Naive thymus-derived CD4-positive, alpha-beta T cell (primary cell): ENCODE results near the gene TCF7L1. TPM values are rescaled to one million over a fixed set of nuclear protein-coding genes. Genes with fewer than 3 reads are reported as not detected.
A peak's percentile ranks its signal among the peaks of the same experiment; 100 is the strongest.

ENCODE experiments used
- ATAC-seq: fragments of 150-1000 bp; cut with Tn5 transposase; 2 replicates; pipeline ENCODE4 v1.10.0; 2021; ENCODE audit warnings: mild to moderate bottlenecking, moderate library complexity
- CTCF ChIA-PET: fragments of 350-600 bp; sonication (Branson Sonifier 250); formaldehyde crosslinking; loops from one replicate; lab custom pipeline; 2021; ENCODE audit warnings: antibody characterized with exemption; lab: Charles Lee
- POLR2A ChIA-PET: fragments of 350-600 bp; sonication (Branson Sonifier 250); formaldehyde crosslinking; loops from one replicate; lab custom pipeline; 2021; ENCODE audit warnings: antibody characterized with exemption, inconsistent platforms; lab: Charles Lee
- DNase-seq, 9 donors: peaks; one replicate each; pipeline versions ENCODE4 v3.0.0 to v3.0.0-alpha.2; 2020 to 2022; ENCODE audit warnings: mixed read lengths in 1 of 9
- H3K27ac ChIP-seq: one replicate; pipeline ENCODE4 v1.7.0; 2013; ENCODE audit warnings: mild to moderate bottlenecking, low read depth, low read length, moderate library complexity
- H3K27me3 ChIP-seq, 2 donors: one replicate each; pipeline ENCODE4 v1.7.0; 2013; ENCODE audit warnings: low read length in 2 of 2, mild to moderate bottlenecking in 2 of 2, moderate library complexity in 2 of 2; ENCODE audit not compliant: control insufficient read depth in 2 of 2, insufficient read depth in 2 of 2
- H3K36me3 ChIP-seq, 3 experiments: 1 replicate in 2 of 3; 2 replicates in 1 of 3; pipeline ENCODE4 v1.7.0; 2013; ENCODE audit warnings: low read length in 3 of 3, mild to moderate bottlenecking in 3 of 3, moderate library complexity in 1 of 3; ENCODE audit not compliant: insufficient read depth in 3 of 3, control insufficient read depth in 2 of 3
- H3K4me1 ChIP-seq, 2 donors: one replicate each; pipeline ENCODE4 v1.7.0; 2013; ENCODE audit warnings: low read length in 2 of 2, mild to moderate bottlenecking in 2 of 2, moderate library complexity in 1 of 2; ENCODE audit not compliant: control insufficient read depth in 2 of 2, insufficient read depth in 2 of 2
- H3K4me3 ChIP-seq: 2 replicates; pipeline ENCODE4 v1.7.0; 2013; ENCODE audit warnings: mild to moderate bottlenecking, low read length
- H3K9me3 ChIP-seq, 3 experiments: 1 replicate in 2 of 3; 2 replicates in 1 of 3; pipeline ENCODE4 v1.7.0; 2013; ENCODE audit warnings: low read length in 3 of 3; ENCODE audit not compliant: control insufficient read depth in 2 of 3
- H3K27ac Mint-ChIP-seq, 9 donors: one replicate each; pipeline ENCODE4 v1.8.0; 2020 to 2022; ENCODE audit warnings: mixed read lengths in 9 of 9, mild to moderate bottlenecking in 8 of 9, moderate library complexity in 5 of 9, inconsistent platforms in 2 of 9
- H3K27me3 Mint-ChIP-seq, 5 donors: one replicate each; pipeline ENCODE4 v1.8.0; 2021 to 2022; ENCODE audit warnings: mixed read lengths in 5 of 5, mild to moderate bottlenecking in 1 of 5
- H3K36me3 Mint-ChIP-seq, 5 donors: one replicate each; pipeline ENCODE4 v1.8.0; 2020 to 2022; ENCODE audit warnings: mixed read lengths in 5 of 5, mild to moderate bottlenecking in 3 of 5, inconsistent platforms in 1 of 5
- H3K4me1 Mint-ChIP-seq, 7 donors: one replicate each; pipeline ENCODE4 v1.8.0; 2020 to 2022; ENCODE audit warnings: mixed read lengths in 7 of 7, mild to moderate bottlenecking in 3 of 7, inconsistent platforms in 1 of 7
- H3K4me3 Mint-ChIP-seq, 10 donors: one replicate each; pipeline ENCODE4 v1.8.0; 2020 to 2022; ENCODE audit warnings: mild to moderate bottlenecking in 10 of 10, mixed read lengths in 10 of 10, moderate library complexity in 6 of 10, inconsistent platforms in 2 of 10
- H3K9me3 Mint-ChIP-seq, 11 donors: one replicate each; pipeline ENCODE4 v1.8.0; 2020 to 2022; ENCODE audit warnings: mixed read lengths in 11 of 11, mild to moderate bottlenecking in 4 of 11, inconsistent platforms in 1 of 11, moderate library complexity in 1 of 11
- intact Hi-C, 2 donors: fragments of 100-400 bp; cut with micrococcal nuclease; formaldehyde crosslinking; loops; one replicate each; pipeline ENCODE4 v1.15.1; 2023
- polyA plus RNA-seq, 2 donors: library from polyadenylated mRNA; unstranded; fragments of 300-500 nt; fragmentation: Illumina TruSeq; gene quantifications; one replicate each; pipeline ENCODE4 v1.2.3, GENCODE V29; 2021
- total RNA-seq, 6 experiments: library from RNA in 5 of 6; stranded (reverse) in 5 of 6; gene quantifications; 1 replicate in 5 of 6; 2 replicates in 1 of 6; pipeline ENCODE4 v1.2.3 and lab custom pipeline; 2021 to 2026

TCF7L1 gene
- total and polyA plus RNA-seq, 7 experiments from 2014 or later: 0.08 to 0.16 TPM; not detected in 5

DNA sequence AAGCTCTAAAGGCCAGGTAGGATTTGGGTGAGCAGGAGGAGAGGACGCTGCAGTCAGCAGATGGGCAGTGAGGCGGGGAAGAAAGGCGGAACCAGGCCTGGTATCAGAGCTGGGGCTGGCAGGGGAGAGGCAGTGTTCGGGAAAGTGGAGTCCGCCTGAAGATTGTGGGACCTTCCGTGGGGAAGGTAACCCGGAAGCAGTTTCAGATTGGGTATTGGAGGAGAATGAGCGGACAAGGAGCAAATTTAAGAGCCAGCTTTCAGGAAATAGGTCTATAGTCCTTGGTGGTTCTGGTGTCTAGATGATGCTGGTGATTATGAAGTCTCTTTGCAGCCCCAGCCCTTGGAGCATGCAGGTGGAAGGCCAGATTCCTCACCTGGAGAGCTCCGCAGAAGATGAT is 51.0 kb downstream of the TCF7L1 start:
- DNase-seq (no peak), ATAC-seq (no peak)
- no peaks in the 10 kb centered on the region for H3K36me3 ChIP-seq
- H3K27ac ChIP-seq: no peak overlapping the region
- Mint-ChIP-seq H3K36me3 (no peaks in the 10 kb centered on the region), H3K4me3 (no peak overlapping the region), H3K4me1 (peaks cover 0 to 4% (median 0%) of the 10 kb centered on the region in 7 donors), H3K27ac (no peak overlapping the region), H3K9me3 (no peaks in the 10 kb centered on the region), H3K27me3 (peaks cover 0 to 19% (median 4%) of the 10 kb centered on the region in 5 donors)
- H3K9me3 ChIP-seq: no peaks in the 10 kb centered on the region
- no peaks in the 10 kb centered on the region for H3K27me3 ChIP-seq
- ChIA-PET CTCF (no interaction called here), POLR2A (no interaction called here)
- intact Hi-C loops: no loop called here
- no peak overlapping the region for H3K4me3 ChIP-seq
- no peaks in the 10 kb centered on the region for H3K4me1 ChIP-seq

- Histone ChIP-seq H3K27me3 (no peaks in the 10 kb centered on the region), H3K4me3 (no peak overlapping the region), H3K36me3 (no peaks in the 10 kb centered on the region), H3K9me3 (no peaks in the 10 kb centered on the region), H3K4me1 (no peaks in the 10 kb centered on the region), H3K27ac (no peak overlapping the region)
- Mint-ChIP-seq H3K4me1 (peaks cover 0 to 4% (median 0%) of the 10 kb centered on the region in 7 donors), H3K4me3 (no peak overlapping the region), H3K9me3 (no peaks in the 10 kb centered on the region), H3K36me3 (no peaks in the 10 kb centered on the region), H3K27ac (no peak overlapping the region), H3K27me3 (peaks cover 0 to 22% (median 4%) of the 10 kb centered on the region in 5 donors)
- ATAC-seq (no peak), DNase-seq (no peak)
- intact Hi-C loops: no loop called here
- ChIA-PET CTCF (no interaction called here), POLR2A (no interaction called here)
These were observed 51.8 kb downstream of the TCF7L1 start for GRCh38 chr2:85184990-85185389.

DNA sequence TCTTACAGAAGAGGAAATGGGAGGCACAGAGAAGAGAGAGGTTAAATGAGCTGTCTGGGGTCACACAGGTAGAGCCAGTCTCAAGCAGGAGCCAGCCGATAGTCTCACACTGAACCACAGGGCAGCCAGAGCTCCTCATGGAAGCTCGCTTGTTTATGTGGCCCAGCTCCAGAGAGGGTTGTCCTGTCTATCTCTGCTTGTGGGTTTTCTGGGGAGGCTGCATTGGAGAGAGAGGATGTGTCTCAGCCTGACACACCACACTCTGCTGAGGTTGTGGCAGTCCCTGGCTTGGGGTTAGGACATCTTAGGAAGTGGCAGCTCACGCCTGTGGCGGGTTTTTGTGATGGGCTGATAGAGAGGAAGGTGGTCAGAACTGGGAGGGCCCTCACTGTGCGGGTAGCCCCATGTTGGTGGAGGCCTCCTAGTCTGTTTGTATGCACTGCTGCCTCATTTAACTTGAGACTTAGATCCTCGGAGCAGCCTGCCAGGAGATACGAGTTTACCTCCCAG is 52.3 kb downstream of the TCF7L1 start:
- ChIA-PET POLR2A (no interaction called here), CTCF (no interaction called here)
- no peak overlapping the region for H3K27ac Mint-ChIP-seq

GRCh38 chr2:85187069-85187468 is 53.9 kb downstream of the TCF7L1 start:
- ChIA-PET CTCF (no interaction called here), POLR2A (no interaction called here)
- intact Hi-C loops: no loop called here
- Histone ChIP-seq H3K4me3 (no peak overlapping the region), H3K9me3 (no peaks in the 10 kb centered on the region), H3K36me3 (no peaks in the 10 kb centered on the region), H3K27me3 (no peaks in the 10 kb centered on the region), H3K27ac (no peak overlapping the region), H3K4me1 (no peaks in the 10 kb centered on the region)
- H3K4me3 Mint-ChIP-seq: no peak overlapping the region
- no peak overlapping the region for H3K27ac Mint-ChIP-seq
- DNase-seq: no peak
- H3K9me3 Mint-ChIP-seq: no peaks in the 10 kb centered on the region
- no peaks in the 10 kb centered on the region for H3K36me3 Mint-ChIP-seq
- no peak for ATAC-seq
- peaks cover 0 to 18% (median 4%) of the 10 kb centered on the region in 5 donors for H3K27me3 Mint-ChIP-seq
- peaks cover 0 to 4% (median 0%) of the 10 kb centered on the region in 7 donors for H3K4me1 Mint-ChIP-seq

More for the DNA sequence above, 52.3 kb downstream of the TCF7L1 start:
- Mint-ChIP-seq H3K27me3 (peaks cover 0 to 22% (median 4%) of the 10 kb centered on the region in 5 donors), H3K36me3 (no peaks in the 10 kb centered on the region), H3K4me1 (peaks cover 0 to 4% (median 0%) of the 10 kb centered on the region in 7 donors), H3K9me3 (no peaks in the 10 kb centered on the region), H3K4me3 (no peak overlapping the region)
- Histone ChIP-seq H3K4me1 (no peaks in the 10 kb centered on the region), H3K36me3 (no peaks in the 10 kb centered on the region), H3K27ac (no peak overlapping the region), H3K9me3 (no peaks in the 10 kb centered on the region), H3K4me3 (no peak overlapping the region), H3K27me3 (no peaks in the 10 kb centered on the region)
- ATAC-seq (peak; percentile 31), DNase-seq (no peak)
- intact Hi-C loops: no loop called here

GRCh38 chr2:85188852-85189251 is 55.7 kb downstream of the TCF7L1 start:
- H3K36me3 ChIP-seq: no peaks in the 10 kb centered on the region
- no peaks in the 10 kb centered on the region for H3K4me1 ChIP-seq
- ATAC-seq (no peak), DNase-seq (no peak)
- H3K9me3 Mint-ChIP-seq: no peaks in the 10 kb centered on the region
- ChIA-PET CTCF (no interaction called here), POLR2A (no interaction called here)
- intact Hi-C loops: no loop called here
- H3K27me3 ChIP-seq: no peaks in the 10 kb centered on the region
- H3K27ac ChIP-seq: no peak overlapping the region
- H3K27me3 Mint-ChIP-seq: peaks cover 0 to 22% (median 4%) of the 10 kb centered on the region in 5 donors
- H3K36me3 Mint-ChIP-seq: no peaks in the 10 kb centered on the region
- no peak overlapping the region for H3K27ac Mint-ChIP-seq
- peaks cover 0 to 4% (median 0%) of the 10 kb centered on the region in 7 donors for H3K4me1 Mint-ChIP-seq
- H3K4me3 ChIP-seq: no peak overlapping the region
- H3K9me3 ChIP-seq: no peaks in the 10 kb centered on the region
- H3K4me3 Mint-ChIP-seq: no peak overlapping the region

DNA sequence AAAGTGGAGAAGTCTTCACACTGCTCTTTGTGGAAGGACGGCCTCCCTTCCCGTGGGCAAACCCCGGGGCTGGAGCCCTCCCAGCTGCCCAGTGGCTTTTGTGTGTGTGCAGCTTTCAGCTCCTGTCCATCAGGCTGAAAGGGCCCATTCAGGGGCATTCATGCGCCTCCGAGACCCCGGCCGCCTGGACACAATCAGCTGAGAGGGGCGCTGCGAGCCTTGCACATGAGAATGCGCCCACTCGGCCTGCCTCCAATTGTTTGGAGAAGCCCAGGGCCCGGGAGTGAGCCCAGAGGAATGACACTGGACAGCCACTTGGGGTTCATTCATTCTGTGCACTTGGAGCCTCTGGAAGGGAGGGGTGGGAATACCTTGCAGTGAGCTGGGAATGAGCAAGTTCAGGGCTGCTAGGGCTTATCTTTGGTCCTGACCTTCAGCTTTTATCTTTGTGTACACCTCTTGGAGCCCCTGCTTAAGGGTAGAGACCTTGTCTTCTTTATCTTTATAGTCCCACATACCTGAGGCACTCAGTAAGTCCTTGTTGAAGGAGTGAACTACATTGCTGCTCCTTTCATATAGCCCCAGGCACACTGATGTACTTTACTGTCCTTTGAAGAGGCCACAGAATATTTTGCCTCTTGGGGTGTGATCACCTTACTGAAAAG is 56.5 kb downstream of the TCF7L1 start:
- POLR2A ChIA-PET: no interaction called here
- no peak overlapping the region for H3K27ac ChIP-seq
- H3K36me3 Mint-ChIP-seq: no peaks in the 10 kb centered on the region
- no peak for ATAC-seq
- H3K9me3 ChIP-seq: no peaks in the 10 kb centered on the region
- no peaks in the 10 kb centered on the region for H3K27me3 ChIP-seq
- H3K4me1 ChIP-seq: no peaks in the 10 kb centered on the region
- H3K4me3 Mint-ChIP-seq: no peak overlapping the region
- H3K36me3 ChIP-seq: no peaks in the 10 kb centered on the region
- H3K9me3 Mint-ChIP-seq: no peaks in the 10 kb centered on the region
- DNase-seq: no peak
- peaks cover 0 to 28% (median 4%) of the 10 kb centered on the region in 5 donors for H3K27me3 Mint-ChIP-seq
- peak overlapping the region in 1 of 9 donors; percentile 46 for H3K27ac Mint-ChIP-seq
- H3K4me3 ChIP-seq: no peak overlapping the region
- CTCF ChIA-PET: no interaction called here
- intact Hi-C loops: no loop called here
- H3K4me1 Mint-ChIP-seq: peaks cover 0 to 4% (median 0%) of the 10 kb centered on the region in 7 donors

DNA sequence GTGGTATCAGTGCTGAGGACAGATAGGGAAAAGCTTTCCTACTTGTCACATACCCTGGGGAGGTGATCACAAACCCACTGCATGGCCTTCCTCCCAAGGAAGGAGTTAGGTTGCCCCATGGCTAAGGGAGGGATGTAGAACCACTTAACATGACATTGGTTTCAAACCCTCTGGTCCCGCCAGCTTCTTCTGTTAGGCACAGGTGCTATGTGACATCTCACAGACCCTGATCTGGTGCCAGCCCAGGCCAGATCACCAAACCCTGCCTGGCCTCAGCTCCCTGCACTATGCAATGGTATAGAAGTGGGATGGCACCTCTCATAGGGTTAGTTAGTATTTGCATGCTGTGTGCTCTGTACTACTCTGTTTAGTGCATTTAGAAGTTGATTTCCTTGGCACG is 58.0 kb downstream of the TCF7L1 start:
- CTCF ChIA-PET: no interaction called here
- Mint-ChIP-seq H3K9me3 (no peaks in the 10 kb centered on the region), H3K27me3 (peaks cover 0 to 22% (median 4%) of the 10 kb centered on the region in 5 donors), H3K27ac (no peak overlapping the region), H3K4me1 (no peaks in the 10 kb centered on the region), H3K36me3 (no peaks in the 10 kb centered on the region), H3K4me3 (no peak overlapping the region)
- Histone ChIP-seq H3K27me3 (no peaks in the 10 kb centered on the region), H3K4me1 (no peaks in the 10 kb centered on the region), H3K4me3 (no peak overlapping the region), H3K9me3 (no peaks in the 10 kb centered on the region), H3K27ac (no peak overlapping the region), H3K36me3 (no peaks in the 10 kb centered on the region)
- POLR2A ChIA-PET: no interaction called here
- DNase-seq (no peak), ATAC-seq (no peak)
- intact Hi-C loops: no loop called here
